Measurements from ENCODE around the gene ZNF740.
"Not testable (repeated sequence)": the region's sequence is repeated elsewhere in the genome, so short reads cannot be mapped to it uniquely, and the experiment has no call there.

ZNF740 gene

DNA sequence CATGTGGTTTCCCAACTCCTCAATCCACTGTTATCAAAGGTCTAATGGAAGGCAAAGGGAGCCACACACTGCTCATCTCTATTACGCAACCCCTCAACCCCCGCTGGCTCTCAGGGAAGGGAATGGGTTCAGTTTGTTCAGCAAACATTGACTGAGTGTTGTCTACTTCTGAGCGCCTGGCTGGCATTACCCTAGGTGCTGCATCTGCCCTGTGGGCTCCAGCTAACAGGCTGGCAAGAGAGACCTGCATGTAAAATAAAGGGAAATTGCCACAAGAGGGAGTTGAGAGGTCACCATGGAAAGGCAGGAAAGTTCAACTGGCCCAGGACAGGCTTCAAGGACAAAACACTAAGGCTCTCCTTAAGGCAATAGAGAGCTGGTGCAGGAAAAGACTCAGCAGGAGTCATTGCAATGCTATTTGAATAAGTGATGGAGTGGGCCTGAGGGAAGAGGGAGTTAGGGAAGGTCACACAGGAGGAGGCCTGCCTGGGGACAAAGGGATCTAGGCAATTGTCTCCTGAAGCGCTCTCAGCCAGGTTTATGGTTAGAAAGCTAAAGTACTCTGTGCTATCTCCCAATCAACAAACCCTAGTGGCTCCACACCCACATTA, 5.5 kb upstream of the ZNF740 start:
- no peak for DNase-seq

DNA sequence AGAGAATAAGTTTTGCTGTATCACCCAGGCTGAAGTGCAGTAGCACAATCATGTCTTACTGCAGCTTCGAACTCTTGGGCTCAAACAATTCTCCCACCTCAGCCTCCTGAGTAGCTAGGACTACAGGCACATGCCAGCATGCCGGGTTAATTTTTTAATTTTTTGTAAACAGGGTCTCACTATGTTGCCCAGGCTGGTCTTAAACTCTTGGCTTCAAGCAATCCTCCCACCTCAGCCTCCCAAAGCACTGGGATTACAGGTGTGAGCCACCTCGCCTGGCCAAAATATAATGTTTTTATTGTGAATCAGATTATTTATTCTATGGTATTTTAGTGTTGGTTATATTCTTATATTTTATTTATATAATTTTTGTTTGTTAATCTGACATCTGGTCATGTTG, 3.8 kb upstream of the ZNF740 start:
- DNase-seq, result no peak

DNA sequence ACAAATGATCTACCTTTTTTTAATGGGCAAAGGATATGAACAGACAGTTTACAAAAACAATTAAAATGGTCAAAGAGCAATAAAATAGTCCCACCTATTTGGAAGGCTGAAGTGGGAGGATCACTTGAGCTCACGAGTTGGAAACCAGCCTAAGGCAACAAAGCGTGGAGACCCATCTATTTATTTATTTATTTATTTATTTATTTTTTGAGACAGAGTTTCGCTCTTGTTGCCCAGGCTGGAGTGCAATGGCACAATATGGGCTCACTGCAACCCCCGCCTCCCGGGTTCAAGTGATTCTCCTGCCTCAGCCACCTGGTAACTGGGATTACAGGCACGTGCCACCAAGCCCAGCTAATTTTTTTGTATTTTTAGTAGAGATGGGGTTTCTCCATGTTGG, 3.1 kb upstream of the ZNF740 start:
- not testable (repeated sequence) for DNase-seq

DNA sequence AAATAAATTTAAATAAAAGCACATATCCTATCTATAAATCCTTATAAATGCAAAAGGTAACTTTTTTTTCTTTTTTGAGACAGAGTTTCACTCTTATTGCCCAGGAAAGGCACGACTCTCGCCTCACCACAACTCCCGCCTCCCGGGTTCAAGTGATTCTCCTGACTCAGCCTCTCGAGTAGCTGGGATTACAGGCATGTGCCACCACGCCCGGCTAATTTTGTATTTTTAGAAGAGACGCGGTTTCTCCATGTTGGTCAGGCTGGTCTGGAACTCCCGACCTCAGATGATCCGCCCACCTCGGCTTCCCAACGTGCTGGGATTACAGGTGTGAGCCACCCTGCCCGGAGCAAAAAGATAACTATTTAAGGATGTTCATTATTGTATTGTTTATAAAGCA, 1.7 kb upstream of the ZNF740 start:
- not testable (repeated sequence) for DNase-seq

DNA sequence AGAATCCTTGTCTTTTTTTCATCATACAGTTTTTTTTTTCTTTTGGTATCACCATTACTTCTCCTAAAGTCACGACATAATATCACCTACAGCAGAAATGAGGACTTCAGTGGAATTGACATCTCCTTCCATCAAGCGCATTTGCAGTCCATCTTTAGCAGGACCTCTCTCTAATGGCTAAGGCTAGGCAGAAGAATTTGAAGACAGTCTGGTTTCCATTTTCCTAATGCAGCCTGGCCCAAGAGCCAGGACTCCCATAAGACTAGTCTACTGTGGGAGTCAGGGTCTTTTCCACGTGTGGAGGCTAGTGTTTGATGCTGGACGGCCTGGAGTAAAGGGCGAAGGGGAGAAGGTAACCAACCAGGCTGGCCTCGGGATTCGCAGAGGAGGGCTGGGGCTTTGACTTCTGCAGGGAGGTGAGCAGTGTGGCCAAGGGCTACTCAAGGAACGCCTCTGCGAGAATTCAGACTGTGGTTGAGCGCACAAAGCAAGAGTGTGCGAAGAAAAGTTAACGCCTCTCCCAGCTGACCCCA, 769 bp upstream of the ZNF740 start:
- no peak for DNase-seq

DNA sequence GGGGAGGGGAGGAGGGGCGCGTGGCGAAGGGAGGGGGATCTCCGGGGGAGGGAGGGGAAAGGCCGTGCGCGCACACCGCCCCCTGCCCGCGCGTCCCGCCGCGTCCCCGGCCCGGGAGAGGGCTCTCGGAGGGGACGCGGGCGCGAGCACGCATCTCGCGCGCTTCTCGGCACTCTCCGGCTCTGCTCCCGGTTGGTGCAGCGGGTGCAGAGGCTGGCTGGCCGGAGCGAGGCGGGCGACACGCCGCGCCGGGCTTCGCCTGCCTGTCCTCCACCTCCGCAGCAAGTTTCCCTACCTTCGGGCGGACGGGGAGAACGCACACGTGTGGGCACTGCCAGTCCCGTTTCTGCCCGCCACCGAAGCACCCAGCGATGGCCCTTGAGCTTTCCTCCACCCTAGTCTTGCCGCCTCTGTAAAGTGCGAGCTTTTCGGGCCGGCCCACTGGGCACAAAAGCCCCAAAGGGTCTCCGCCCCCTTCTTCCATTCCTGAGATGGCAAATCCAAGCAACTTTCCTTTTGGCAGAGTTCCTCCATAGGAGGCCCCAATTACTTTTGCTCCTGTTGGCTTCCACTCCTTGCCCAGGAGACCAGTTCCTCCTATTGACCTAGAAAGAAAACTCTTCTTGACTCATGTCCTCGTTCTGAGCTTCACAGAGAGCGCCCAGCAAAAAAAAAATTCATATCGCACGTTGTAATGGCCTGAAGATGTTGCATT, 566 bp downstream of the ZNF740 start:
- peak; percentile 63 for DNase-seq

DNA sequence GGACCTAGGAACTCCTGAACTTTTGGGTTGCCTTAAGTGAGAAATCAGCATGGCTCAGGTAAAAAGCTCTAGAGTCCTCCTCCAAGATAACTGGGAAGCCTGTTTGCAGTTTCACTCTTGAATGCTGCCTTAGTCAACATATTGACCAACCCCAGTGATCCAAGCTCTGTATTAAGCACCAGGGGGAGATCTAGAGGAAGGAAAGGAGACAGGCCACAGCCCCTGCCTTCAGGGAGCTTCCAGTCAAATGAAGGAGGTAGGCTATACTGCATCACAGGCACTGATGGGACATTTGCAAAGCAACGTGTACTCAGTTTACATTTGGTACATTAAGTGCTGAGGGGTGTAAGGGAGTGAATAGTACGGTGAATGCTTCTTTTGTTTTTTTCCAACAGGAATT, 1.4 kb downstream of the ZNF740 start:
- DNase-seq, result no peak

DNA sequence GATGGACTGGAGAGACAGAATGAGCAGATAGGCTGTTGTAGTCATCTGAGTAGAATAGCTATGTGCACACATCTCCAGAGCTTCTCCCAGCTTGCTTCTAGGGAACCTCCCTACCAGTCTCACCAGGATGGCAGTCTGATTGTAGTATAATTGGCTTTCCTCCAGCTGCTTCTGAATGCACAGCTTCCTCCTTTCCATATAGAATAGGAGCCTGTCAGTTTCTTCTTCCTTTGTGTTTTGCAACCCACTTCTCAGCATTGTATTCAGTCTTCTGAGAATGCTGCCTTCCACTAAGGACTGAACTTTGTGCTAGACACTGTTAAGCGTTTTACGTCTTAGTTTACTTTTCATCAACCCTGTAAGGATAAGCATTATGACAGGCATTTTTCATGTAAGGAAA, 2.4 kb downstream of the ZNF740 start:
- DNase-seq, result no peak

DNA sequence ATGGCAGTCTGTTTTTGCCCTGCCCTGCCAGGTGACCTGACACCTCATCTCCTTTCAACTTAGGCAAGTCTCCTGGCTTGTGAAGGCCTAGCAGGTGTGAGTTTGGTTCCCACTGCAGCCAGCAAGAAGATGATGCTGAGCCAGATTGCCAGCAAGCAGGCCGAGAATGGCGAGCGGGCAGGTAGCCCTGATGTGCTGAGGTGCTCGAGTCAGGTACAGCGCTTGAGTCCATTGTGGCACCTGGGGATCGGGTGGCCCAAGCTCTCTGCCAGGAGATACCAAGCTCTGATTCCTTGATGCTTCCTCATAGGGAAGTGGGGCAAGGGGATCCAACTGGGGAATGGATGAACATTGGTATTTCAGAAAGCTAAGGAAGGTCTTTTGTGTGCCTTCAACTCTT, 4.3 kb downstream of the ZNF740 start:
- DNase-seq, result no peak

DNA sequence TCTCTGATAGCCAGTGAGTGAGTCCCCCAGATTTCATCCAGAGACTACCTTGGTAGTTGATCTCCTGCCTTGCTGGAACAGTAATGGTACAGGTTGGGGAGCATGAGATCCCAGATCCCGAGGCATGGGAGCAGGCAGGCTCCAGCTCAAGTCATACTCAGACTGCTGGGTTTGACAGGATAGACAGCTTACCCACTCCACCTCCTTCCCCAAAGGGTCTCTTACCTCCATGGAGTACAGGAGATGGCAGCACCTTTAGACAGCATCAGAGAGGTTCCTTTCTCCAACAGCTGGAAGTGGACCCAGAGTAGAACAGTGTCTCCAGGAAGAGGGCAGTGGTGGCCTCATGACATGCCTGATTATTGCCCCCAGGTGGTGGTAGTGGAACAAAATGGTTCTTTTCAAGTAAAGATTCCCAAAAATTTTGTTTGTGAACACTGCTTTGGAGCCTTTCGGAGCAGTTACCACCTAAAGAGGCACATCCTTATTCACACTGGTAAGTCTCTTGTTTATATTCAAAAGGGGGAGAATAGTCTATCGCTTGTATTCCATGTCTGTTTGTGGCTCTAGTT, 5.1 kb downstream of the ZNF740 start:
- no peak for DNase-seq

DNA sequence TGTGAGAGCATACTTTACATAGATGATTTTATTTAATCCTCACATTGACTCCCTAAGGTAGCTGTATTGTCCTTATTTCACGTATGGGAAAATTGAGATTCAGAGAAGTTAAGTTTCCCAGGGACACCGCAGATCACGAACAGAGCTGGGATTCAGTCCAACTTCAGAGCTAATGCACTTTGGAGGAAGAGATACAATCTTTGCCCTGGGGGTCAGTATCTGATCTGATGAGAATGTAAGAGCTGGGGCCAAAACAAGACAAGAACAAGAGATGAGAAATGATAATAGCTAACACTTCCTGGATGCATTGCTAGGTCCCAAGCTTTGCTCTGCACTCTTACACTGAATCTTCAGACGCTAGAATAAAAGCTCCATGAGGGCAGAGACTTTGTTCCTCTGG, 6.2 kb downstream of the ZNF740 start:
- DNase-seq, result no peak

DNA sequence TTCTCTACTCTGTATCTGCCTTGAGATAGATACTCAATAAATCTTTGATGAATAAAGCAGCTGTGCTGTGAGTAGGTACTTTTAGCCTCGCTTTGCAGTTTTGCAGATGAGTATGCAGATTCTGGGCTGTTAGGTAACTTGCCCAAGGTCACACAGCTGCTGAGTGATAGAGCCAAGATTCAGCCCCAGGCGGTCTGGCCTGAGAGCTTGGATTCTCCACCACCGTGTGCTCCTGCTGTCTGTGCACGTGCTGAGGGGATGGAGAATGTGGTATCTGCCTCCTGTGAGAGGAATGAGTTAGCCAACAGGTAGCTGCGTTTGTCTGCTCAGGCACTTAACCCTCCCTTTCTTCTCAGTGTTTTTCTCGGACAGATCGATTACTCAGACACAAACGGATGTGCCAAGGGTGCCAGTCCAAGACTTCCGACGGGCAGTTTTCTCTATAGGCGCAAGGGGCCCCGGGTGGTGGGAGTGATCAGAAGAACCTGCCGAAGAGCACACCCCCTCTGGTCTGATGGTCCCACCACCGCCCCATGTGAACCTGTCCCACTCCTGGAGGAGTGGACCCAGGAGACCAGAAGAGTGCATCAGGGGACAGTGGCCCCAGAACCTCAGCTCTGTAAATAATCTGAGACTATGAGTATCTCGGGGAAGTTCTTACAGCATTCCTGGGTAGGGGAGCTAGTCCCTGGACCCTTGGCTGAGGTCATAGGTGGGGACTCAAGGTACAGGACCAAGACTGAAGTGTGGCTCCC, 6.8 kb downstream of the ZNF740 start:
- no peak for DNase-seq

DNA sequence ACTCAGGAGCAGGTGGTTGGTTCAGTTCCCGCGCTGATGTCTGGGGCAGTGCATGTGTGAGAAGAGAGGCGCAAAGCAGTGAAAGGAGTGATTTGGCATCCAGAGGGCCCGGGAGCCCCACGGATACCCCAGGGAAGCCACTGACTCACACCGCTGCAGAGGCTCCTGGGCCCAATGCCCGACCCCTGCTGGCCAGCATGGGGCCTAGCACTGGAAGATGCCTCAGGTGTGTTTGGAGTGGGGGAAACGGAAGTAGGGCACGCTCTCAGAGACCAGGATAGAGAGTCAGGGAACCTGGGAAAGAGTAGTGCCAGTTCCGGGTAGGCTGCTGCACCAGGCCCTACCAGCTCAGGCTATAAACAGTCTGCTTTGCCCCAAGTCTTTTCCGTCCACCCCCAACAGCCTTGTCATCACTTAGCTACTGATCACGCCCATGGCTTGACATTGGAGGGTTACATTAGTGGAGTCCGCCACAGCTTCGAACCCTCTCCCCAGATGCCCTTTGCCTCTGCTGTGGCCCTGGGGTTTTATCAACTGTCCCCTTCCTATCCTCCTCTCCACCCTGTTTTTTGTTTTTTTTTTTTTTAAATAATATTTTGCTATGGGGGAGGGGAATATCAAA, 9.7 kb downstream of the ZNF740 start:
- peak; percentile 21 for DNase-seq

DNA sequence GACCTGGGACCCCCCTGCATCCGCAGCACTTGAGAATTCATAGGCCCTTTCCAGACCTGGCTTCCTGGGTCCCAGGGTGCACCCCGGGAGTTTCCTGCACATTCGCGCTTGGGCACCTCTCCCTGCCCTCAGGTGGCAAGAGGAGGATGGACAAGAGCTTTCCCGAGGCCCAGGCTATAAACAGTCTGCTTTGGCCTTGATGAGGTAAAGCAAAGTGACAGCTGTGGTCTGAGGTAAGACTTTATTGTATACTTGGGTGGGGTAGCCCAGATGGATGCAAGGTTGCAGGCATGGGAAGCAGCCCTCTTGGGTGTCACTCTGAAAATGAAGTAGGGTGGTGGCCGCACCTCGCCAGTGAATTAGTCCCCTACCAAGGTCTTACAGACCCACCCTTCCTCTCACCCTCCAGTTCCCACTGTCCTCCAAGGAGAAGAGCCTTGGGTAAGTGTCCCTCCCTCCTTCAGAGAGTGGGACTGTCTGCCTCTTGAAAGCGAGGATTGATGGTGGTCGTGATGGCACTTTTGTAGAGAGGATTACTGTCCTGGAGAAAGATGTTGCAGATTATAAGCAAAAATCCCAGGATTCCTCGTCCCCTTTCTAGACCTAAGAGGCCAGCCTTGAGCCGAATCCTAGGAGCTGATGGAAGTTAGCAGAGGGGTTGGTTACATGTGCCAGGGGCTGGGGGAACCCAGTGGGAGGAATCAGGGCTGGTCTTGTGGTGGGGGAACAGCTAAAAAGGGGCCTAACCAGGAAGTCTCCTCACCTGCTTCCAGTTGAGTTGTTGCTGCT, 10.8 kb downstream of the ZNF740 start:
- DNase-seq, result no peak

DNA sequence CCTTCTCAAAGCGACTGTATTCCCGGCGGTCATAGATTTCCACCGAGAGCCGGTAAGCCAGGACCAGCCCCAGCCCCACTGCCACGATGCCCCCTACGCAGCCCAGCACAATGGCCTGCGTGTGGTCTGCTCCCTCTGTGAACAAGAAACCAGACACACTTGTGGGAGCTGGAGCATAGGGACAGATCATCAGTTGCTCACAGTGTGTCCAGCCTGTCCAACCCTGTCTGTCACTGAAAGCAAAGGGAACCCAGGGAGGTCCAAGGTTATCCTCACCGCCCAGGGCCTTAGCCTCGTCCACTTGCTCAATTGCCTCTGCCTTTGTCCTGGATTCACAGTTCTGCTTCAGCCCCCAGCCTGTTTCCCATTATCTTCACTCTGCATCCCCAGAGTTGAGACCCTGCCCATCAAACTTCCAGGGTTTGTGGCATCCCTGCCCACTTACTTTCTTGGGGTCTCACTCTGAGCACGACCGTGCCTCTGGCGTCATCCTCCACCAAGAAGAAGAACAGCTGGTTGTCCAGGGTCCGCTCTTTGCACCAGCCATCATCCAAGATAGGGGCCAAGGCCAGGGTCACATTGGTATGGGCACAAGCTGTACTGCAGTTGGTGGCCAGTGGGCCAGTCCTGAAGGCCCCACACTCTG, 11.5 kb downstream of the ZNF740 start:
- DNase-seq, result no peak

DNA sequence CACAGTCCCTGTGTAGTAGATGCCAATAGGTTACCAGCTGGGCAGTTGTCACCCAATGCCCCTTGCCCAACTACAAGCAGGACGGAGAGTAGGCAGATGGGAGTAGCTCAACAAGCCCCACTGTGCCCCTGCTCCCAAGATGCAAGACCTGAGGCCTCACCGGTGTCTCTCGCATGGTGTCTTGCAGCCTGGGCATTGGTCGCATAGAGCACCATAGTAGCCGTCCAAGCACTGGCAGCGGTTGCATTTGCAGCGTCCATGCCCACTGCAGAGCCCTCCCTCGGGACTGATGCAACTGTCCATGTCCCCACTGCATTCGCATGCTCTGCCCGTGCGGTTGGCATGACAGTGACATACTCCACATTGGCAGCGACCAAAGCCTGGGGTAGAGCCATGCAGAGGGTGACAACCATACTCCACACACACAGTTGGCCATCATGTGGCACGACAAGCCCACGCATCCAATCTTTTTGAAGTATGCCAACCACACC, 12.1 kb downstream of the ZNF740 start:
- DNase-seq, result no peak

DNA sequence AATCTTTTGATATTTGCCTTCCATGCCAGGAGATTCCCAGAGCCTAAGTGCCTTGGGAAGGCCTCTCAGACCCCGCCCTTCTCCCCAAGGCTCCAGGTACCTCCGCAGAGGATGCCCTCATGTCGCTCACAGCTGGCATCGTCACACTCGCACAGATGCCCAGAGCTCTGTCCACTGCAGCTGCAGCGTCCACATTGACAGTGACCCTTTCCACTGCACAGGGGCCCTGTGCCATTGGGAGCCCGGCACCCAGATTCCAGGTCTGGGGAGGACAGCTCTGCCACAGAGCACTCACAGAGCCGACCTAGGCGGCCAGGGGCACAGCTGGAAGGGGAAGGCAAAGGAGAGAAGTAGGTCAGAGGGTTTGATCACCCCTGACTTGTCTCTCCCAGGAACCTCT, 12.5 kb downstream of the ZNF740 start:
- DNase-seq, result no peak

DNA sequence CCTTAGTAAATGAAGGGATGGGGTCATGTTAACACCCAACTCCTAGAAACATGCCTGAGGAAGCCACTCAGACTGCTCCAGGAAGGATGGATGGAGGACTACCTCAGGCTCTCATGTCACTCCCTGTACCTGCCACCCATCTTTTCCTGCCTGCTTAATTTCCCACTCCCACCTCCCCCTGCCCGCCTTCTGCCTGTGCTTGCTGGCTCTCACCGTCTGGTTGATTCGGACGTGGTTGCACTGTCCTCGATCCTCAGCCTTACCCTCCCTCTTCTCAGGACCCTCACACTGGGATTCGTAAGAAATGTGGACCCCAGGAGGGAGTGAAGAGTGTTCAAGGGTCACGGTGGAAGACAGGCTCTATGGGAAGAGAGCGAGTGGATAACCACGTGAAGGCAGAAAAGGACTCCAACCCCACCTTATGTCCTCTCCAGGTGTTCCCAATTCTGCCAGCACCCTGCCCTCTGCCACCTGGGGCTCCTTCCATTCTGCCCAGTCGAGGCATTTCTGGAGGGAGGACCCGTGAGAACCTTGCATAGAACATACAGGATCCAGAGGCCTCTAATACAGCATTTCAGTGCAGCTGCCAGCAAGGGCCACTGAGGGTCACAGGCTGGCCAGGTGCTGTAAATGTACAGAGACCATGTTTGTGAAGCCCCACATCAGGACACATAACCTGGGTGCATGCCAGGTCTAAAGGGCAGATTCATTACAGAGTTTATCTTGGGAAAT, 13.6 kb downstream of the ZNF740 start:
- DNase-seq, result no peak

DNA sequence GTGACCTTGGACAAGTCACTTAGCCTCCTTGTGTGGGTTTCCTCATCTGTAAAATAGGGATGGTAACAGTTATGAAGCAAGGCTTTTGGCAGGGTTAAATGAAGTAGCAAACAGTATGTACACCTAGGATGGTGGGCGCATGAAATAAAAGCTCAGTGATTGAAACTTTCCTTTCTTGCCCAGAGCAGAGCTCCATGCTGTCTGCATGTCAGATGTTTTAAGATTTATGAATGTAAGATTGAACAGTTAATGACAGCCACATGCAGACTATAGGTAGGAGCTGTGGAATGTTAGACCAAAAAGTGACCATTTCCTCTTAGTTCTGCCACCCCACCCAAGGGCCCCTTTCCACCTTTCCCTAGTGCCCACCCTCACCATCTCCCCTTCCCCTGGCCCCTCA, 14.5 kb downstream of the ZNF740 start:
- no peak for DNase-seq

DNA sequence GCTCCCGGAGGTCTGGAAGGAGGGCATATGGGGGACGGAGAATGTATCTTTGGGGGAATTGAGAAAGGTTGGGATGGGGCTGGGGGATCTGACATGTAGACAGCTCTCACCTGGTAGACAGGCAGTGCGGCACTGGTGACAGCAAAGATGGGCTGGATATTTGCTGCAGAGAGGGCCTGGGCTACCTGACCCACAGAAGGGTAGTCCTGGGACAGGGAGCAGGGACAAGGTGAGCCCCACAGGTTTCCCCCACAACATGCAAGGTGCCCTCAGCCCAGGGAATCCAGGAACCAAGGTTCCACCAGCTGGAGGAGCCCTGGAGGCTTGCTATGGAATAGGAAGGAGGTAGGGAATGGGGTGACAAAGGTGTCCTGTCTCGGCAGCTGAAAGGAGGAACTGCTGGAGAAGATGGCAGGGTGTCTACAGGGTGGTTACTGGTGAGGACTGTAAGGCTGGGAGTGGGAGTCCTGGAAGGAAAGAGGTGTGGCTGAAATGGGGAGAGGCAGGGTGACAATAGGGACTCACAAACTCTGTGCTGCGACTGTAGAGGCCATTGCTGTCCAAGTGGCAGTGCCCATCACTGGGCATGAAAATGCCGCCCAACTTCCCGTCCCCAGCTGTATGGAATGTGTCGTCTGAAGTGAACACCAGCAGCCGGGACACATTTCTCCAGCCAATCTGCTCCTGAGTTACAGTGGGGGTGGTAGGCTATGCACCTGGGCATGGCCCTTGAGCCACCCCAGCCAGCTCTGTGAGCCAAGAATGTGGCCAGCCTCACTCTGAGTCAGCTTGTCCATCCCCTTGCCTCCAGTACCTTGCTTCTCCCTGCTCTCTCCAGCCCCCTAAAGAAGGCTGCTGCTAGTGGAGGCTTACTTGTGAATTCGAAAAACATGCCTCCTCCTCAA, 15.2 kb downstream of the ZNF740 start:
- DNase-seq, result no peak
